Breast epithelium (tissue), 3 donors: ENCODE data around the gene NR2E1.

Source experiments
- CTCF ChIP-seq, 3 donors: fragments of 450-650 bp; IDR thresholded peaks; one replicate each; pipeline ENCODE4 v1.5.1; 2016 to 2017; ENCODE audit warnings: antibody characterized with exemption in 3 of 3, mild to moderate bottlenecking in 3 of 3, moderate library complexity in 3 of 3
- POLR2A ChIP-seq: fragments of 450-650 bp; IDR thresholded peaks from one replicate; pipeline ENCODE4 v1.6.1; 2016; ENCODE audit warnings: antibody characterized with exemption, mild to moderate bottlenecking, moderate library complexity
- POLR2AphosphoS5 ChIP-seq, 3 donors: sonication (generic); formaldehyde crosslinking; IDR thresholded peaks; one replicate each; pipeline ENCODE4 v1.6.1; 2017; ENCODE audit warnings: antibody characterized with exemption in 3 of 3

GRCh38 chr6:108127056-108127455, 38.8 kb upstream of the NR2E1 start:
- TF ChIP-seq CTCF (IDR thresholded peaks at IDR 0.05) (no peak), POLR2AphosphoS5 (IDR thresholded peaks at IDR 0.05) (no peak), POLR2A (no peak)
